ENCODE results near the gene DDX60. TPM values are rescaled to one million over a fixed set of nuclear protein-coding genes. Genes with fewer than 3 reads are reported as not detected.

DDX60 gene
- total RNA-seq, 1 experiment from 2014 or later = 6.3 TPM

DNA sequence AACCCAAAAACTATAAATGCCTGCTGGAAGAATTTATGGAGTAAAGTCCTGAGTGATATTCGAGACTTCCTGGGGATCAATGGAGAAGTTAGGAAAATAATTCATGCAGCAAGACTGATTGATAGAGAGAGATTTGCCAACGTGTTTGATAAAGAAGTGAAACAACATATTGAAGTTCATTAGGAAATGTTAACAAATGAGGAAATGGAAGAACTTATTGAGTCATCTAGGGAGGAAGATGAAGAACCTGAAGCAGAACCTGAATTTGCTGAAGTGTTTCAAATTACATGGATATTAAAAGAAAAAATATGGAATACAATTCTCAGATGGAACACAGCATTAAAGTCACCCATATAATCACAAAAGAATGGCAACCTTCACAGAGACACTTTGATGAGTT is 39.0 kb downstream of the DDX60 start:
- DNase-seq = no peak

DNA sequence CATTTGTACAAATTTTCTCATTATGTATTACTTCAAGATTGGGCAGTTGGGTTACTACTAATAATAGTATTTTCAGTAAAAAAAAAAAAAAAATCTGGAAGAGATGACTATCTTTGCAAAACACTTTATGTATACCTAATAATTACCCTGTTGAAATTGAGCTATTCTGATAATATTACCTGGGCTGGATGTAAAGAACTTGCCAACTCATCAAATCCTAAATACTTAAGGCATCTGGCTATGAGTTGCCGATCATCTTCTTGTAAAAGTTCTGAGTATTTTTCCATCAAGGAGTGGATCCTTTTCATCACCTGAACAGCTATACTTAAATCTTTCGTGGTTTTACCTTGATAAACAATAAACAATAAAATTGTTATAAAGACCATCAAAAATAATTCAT is 42.7 kb downstream of the DDX60 start:
- H3K79me2 ChIP-seq (ENCODE audit: low read length) = no peaks in the 10 kb centered on the region
- H3K36me3 ChIP-seq (ENCODE audit: low read depth, low read length) = no peaks in the 10 kb centered on the region
- TF ChIP-seq, protein P1, sequence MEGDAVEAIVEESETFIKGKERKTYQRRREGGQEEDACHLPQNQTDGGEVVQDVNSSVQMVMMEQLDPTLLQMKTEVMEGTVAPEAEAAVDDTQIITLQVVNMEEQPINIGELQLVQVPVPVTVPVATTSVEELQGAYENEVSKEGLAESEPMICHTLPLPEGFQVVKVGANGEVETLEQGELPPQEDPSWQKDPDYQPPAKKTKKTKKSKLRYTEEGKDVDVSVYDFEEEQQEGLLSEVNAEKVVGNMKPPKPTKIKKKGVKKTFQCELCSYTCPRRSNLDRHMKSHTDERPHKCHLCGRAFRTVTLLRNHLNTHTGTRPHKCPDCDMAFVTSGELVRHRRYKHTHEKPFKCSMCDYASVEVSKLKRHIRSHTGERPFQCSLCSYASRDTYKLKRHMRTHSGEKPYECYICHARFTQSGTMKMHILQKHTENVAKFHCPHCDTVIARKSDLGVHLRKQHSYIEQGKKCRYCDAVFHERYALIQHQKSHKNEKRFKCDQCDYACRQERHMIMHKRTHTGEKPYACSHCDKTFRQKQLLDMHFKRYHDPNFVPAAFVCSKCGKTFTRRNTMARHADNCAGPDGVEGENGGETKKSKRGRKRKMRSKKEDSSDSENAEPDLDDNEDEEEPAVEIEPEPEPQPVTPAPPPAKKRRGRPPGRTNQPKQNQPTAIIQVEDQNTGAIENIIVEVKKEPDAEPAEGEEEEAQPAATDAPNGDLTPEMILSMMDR (conservative IDR thresholded peaks at IDR 0.05; ENCODE audit: low read depth, low read length) = no peak
- TF ChIP-seq EZH2phosphoT487 (IDR thresholded peaks at IDR 0.05; ENCODE audit: borderline replicate concordance, low read length) = no peak
- TF ChIP-seq EZH2 (IDR thresholded peaks at IDR 0.05; ENCODE audit: low read length, unreplicated experiment) = no peak
- H3K4me2 ChIP-seq (ENCODE audit: low read length) = no peak overlapping the region
- no peaks in the 10 kb centered on the region for H3F3A ChIP-seq (ENCODE audit: low read length, unreplicated experiment)
- DNase-seq = no peak
- no peak overlapping the region for H2AFZ ChIP-seq (ENCODE audit: low read length)
- H3K9me2 ChIP-seq (replicated peaks; ENCODE audit: low read length) = no peaks in the 10 kb centered on the region
- no peak overlapping the region for H3K27ac ChIP-seq (ENCODE audit: low read length)
- intact Hi-C loops (cut with micrococcal nuclease) = no loop called here
- ATAC-seq = no peak
- no peak overlapping the region for H3K4me3 ChIP-seq (ENCODE audit: low read length)
- H3K27me3 ChIP-seq (ENCODE audit: low read length) = no peaks in the 10 kb centered on the region
- CTCF ChIA-PET = no interaction called here
- no peaks in the 10 kb centered on the region for H3K4me1 ChIP-seq (ENCODE audit: insufficient read depth, low read length)
- POLR2A ChIA-PET (ENCODE audit: unreplicated experiment) = no interaction called here
- H3K9me3 ChIP-seq (ENCODE audit: low read length) = no peaks in the 10 kb centered on the region
- no peak overlapping the region for H3K9ac ChIP-seq (ENCODE audit: low read length)
- no TSS peak for BruUV-seq (replicated peaks)
- H4K20me1 ChIP-seq (ENCODE audit: low read length) = no peaks in the 10 kb centered on the region

More for the DNA sequence above, 39.0 kb downstream of the DDX60 start:
- Histone ChIP-seq H3K27ac (ENCODE audit: low read length) (no peak overlapping the region), H3K9ac (ENCODE audit: low read length) (no peak overlapping the region), H2AFZ (ENCODE audit: low read length) (no peak overlapping the region), H3K79me2 (ENCODE audit: low read length) (no peaks in the 10 kb centered on the region), H3F3A (ENCODE audit: low read length, unreplicated experiment) (no peaks in the 10 kb centered on the region), H3K9me2 (replicated peaks; ENCODE audit: low read length) (no peaks in the 10 kb centered on the region), H3K9me3 (ENCODE audit: low read length) (no peaks in the 10 kb centered on the region), H3K27me3 (ENCODE audit: low read length) (no peaks in the 10 kb centered on the region), H3K4me1 (ENCODE audit: insufficient read depth, low read length) (no peaks in the 10 kb centered on the region), H3K4me3 (ENCODE audit: low read length) (no peak overlapping the region), H3K4me2 (ENCODE audit: low read length) (no peak overlapping the region), H3K36me3 (ENCODE audit: low read depth, low read length) (no peaks in the 10 kb centered on the region), H4K20me1 (ENCODE audit: low read length) (no peaks in the 10 kb centered on the region)
- POLR2A ChIA-PET (ENCODE audit: unreplicated experiment) = no interaction called here
- CTCF ChIA-PET = no interaction called here
- no TSS peak for BruUV-seq (replicated peaks)
- ATAC-seq = no peak
- intact Hi-C loops (cut with micrococcal nuclease) = no loop called here
- TF ChIP-seq, protein P1 (conservative IDR thresholded peaks at IDR 0.05; ENCODE audit: low read depth, low read length) = no peak
- TF ChIP-seq EZH2 (IDR thresholded peaks at IDR 0.05; ENCODE audit: low read length, unreplicated experiment) (no peak), EZH2phosphoT487 (IDR thresholded peaks at IDR 0.05; ENCODE audit: borderline replicate concordance, low read length) (no peak)

DNA sequence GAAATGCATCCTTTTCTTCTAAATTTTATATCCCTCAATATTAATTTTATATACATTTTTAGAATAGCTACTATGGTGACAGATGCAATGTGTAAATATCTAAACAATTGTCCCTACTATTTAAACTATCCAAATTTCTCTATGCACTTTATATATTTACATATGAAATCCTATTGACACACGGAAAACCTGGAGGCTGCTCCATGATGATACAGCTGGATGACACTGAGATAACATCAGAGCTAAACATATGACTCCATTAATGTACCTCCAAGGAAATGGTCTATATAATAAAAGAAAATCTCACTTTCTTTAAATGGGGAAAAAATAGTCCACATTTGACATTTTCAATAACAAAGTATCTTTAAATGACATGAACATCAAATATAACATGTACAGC is 43.7 kb downstream of the DDX60 start:
- TF ChIP-seq EZH2phosphoT487 (IDR thresholded peaks at IDR 0.05; ENCODE audit: borderline replicate concordance, low read length) (no peak), EZH2 (IDR thresholded peaks at IDR 0.05; ENCODE audit: low read length, unreplicated experiment) (no peak)
- TF ChIP-seq, protein P1 (conservative IDR thresholded peaks at IDR 0.05; ENCODE audit: low read depth, low read length) = no peak
- Histone ChIP-seq H2AFZ (ENCODE audit: low read length) (no peak overlapping the region), H3K4me1 (ENCODE audit: insufficient read depth, low read length) (no peaks in the 10 kb centered on the region), H3K27me3 (ENCODE audit: low read length) (no peaks in the 10 kb centered on the region), H3F3A (ENCODE audit: low read length, unreplicated experiment) (no peaks in the 10 kb centered on the region), H3K79me2 (ENCODE audit: low read length) (no peaks in the 10 kb centered on the region), H3K4me2 (ENCODE audit: low read length) (no peak overlapping the region), H3K4me3 (ENCODE audit: low read length) (no peak overlapping the region), H4K20me1 (ENCODE audit: low read length) (no peaks in the 10 kb centered on the region), H3K36me3 (ENCODE audit: low read depth, low read length) (no peaks in the 10 kb centered on the region), H3K9me3 (ENCODE audit: low read length) (no peaks in the 10 kb centered on the region), H3K9ac (ENCODE audit: low read length) (no peak overlapping the region), H3K27ac (ENCODE audit: low read length) (no peak overlapping the region), H3K9me2 (replicated peaks; ENCODE audit: low read length) (no peaks in the 10 kb centered on the region)
- intact Hi-C loops (cut with micrococcal nuclease) = no loop called here
- ATAC-seq (no peak), DNase-seq (no peak)
- BruUV-seq (replicated peaks) = no TSS peak
- CTCF ChIA-PET = no interaction called here
- POLR2A ChIA-PET (ENCODE audit: unreplicated experiment) = no interaction called here

Measured in PC-3 (cell line).